IMR-90 (cell line): Measurements from ENCODE around the gene ABHD6. TPM values are rescaled to one million over a fixed set of nuclear protein-coding genes. Genes with fewer than 3 reads are reported as not detected.

ENCODE experiments used
- ATAC-seq: fragments of 200-7000 bp; cut with Tn5 transposase; 2 replicates; pipeline ENCODE4 v1.9.1; 2020; ENCODE audit warnings: low read depth, mild to moderate bottlenecking, moderate library complexity
- BruUV-seq: library from RNA; stranded (reverse); fragments of 400-500 nt; replicated peaks from 2 replicates; lab custom pipeline; 2021; lab: Mats Ljungman, UMichigan
- CTCF ChIA-PET: fragments of 300-600 bp; formaldehyde crosslinking; extraction: SDS; loops from one replicate; lab custom pipeline; 2021; ENCODE audit warnings: antibody characterized with exemption; lab: Yijun Ruan, JAX
- POLR2A ChIA-PET: fragments of 300-600 bp; sonication (Branson Sonifier 250); formaldehyde crosslinking; loops from one replicate; lab custom pipeline; 2022; ENCODE audit warnings: antibody characterized with exemption; ENCODE audit not compliant: unreplicated experiment; lab: Charles Lee
- DNase-seq: peaks from one replicate; pipeline ENCODE4 v3.0.0; 2013
- H2AFZ ChIP-seq: replicated peaks from 2 replicates; pipeline ENCODE3; 2013; ENCODE audit warnings: low read length, mild to moderate bottlenecking; ENCODE audit not compliant: poor library complexity
- H2AK5ac ChIP-seq: 2 replicates; pipeline ENCODE4 v1.6.1; 2013; ENCODE audit warnings: low read depth, low read length, inconsistent platforms
- H2AK9ac ChIP-seq: replicated peaks from 2 replicates; pipeline ENCODE3; 2013; ENCODE audit warnings: mild to moderate bottlenecking, low read depth, low read length, moderate library complexity; ENCODE audit not compliant: poor library complexity
- H2BK120ac ChIP-seq: 2 replicates; pipeline ENCODE4 v1.6.1; 2013; ENCODE audit warnings: low read depth, low read length, inconsistent platforms
- H2BK15ac ChIP-seq: 3 replicates; pipeline ENCODE4 v1.6.1; 2013; ENCODE audit warnings: low read depth, low read length, inconsistent platforms
- H2BK20ac ChIP-seq: 2 replicates; pipeline ENCODE4 v1.6.1; 2013; ENCODE audit warnings: low read depth, mild to moderate bottlenecking, inconsistent platforms, low read length, moderate library complexity
- H2BK5ac ChIP-seq: 2 replicates; pipeline ENCODE4 v1.6.1; 2013; ENCODE audit warnings: mild to moderate bottlenecking, low read depth, low read length, inconsistent platforms; ENCODE audit not compliant: poor library complexity, severe bottlenecking
- H3K14ac ChIP-seq: replicated peaks from 2 replicates; pipeline ENCODE4 v1.6.1; 2013; ENCODE audit warnings: low read depth, low read length, inconsistent platforms
- H3K18ac ChIP-seq: 2 replicates; pipeline ENCODE4 v1.6.1; 2013; ENCODE audit warnings: low read depth, low read length, control low read depth
- H3K23ac ChIP-seq: 2 replicates; pipeline ENCODE4 v1.6.1; 2013; ENCODE audit warnings: low read depth, low read length, inconsistent platforms
- H3K27ac ChIP-seq: 2 replicates; pipeline ENCODE4 v1.5.1; 2013; ENCODE audit warnings: mild to moderate bottlenecking, control low read depth, low read length; ENCODE audit not compliant: insufficient read depth
- H3K27me3 ChIP-seq: 2 replicates; pipeline ENCODE4 v1.6.1; 2013; ENCODE audit warnings: low read length; ENCODE audit not compliant: control insufficient read depth, insufficient read depth
- H3K36me3 ChIP-seq: 2 replicates; pipeline ENCODE4 v1.6.1; 2013; ENCODE audit warnings: low read length, mixed read lengths; ENCODE audit not compliant: control insufficient read depth, insufficient read depth
- H3K4ac ChIP-seq: 2 replicates; pipeline ENCODE4 v1.6.1; 2013; ENCODE audit warnings: low read depth, low read length, inconsistent platforms
- H3K4me1 ChIP-seq: 2 replicates; pipeline ENCODE4 v1.6.1; 2013; ENCODE audit warnings: low read length, mixed read lengths; ENCODE audit not compliant: control insufficient read depth, insufficient read depth
- H3K4me2 ChIP-seq: 2 replicates; pipeline ENCODE4 v1.6.1; 2013; ENCODE audit warnings: low read depth, mild to moderate bottlenecking, control low read depth, low read length, moderate library complexity
- H3K4me3 ChIP-seq: 2 replicates; pipeline ENCODE4 v1.5.1; 2013; ENCODE audit warnings: low read depth, mild to moderate bottlenecking, control low read depth, low read length, moderate library complexity; ENCODE audit not compliant: insufficient read depth
- H3K56ac ChIP-seq: 2 replicates; pipeline ENCODE4 v1.6.1; 2013; ENCODE audit warnings: low read length, inconsistent platforms; ENCODE audit not compliant: insufficient read depth; ENCODE audit errors: extremely low read depth
- H3K79me1 ChIP-seq, 2 experiments: 2 replicates each; pipeline ENCODE4 v1.6.1; 2013; ENCODE audit warnings: low read length in 2 of 2, inconsistent platforms in 1 of 2, low read depth in 1 of 2
- H3K9ac ChIP-seq: 2 replicates; pipeline ENCODE4 v1.6.1; 2013; ENCODE audit warnings: low read depth, low read length, control low read depth
- H3K9me1 ChIP-seq: 2 replicates; pipeline ENCODE4 v1.6.1; 2013; ENCODE audit warnings: low read length, inconsistent platforms; ENCODE audit not compliant: insufficient read depth
- H3K9me3 ChIP-seq: 2 replicates; pipeline ENCODE4 v1.6.1; 2013; ENCODE audit warnings: low read length; ENCODE audit not compliant: control insufficient read depth, insufficient read depth
- H4K20me1 ChIP-seq: 2 replicates; pipeline ENCODE4 v1.6.1; 2013; ENCODE audit warnings: low read length, inconsistent platforms; ENCODE audit not compliant: insufficient read depth
- H4K5ac ChIP-seq: 2 replicates; pipeline ENCODE4 v1.6.1; 2013; ENCODE audit warnings: mild to moderate bottlenecking, low read depth, low read length, control low read depth
- H4K8ac ChIP-seq, 2 experiments: 2 replicates each; pipeline ENCODE4 v1.6.1; 2013; ENCODE audit warnings: low read depth in 2 of 2, low read length in 2 of 2, control low read depth in 1 of 2, inconsistent platforms in 1 of 2
- H4K91ac ChIP-seq: 2 replicates; pipeline ENCODE4 v1.6.1; 2013; ENCODE audit warnings: low read depth, low read length, inconsistent platforms; ENCODE audit not compliant: insufficient read depth
- CHD1 ChIP-seq: IDR thresholded peaks from 2 replicates; pipeline ENCODE4 v1.6.1; 2012; ENCODE audit warnings: low read depth, low read length, improper control_type of control experiment
- CTCF ChIP-seq: conservative IDR thresholded peaks from 2 replicates; pipeline ENCODE4 v1.5.1; 2012; ENCODE audit warnings: mild to moderate bottlenecking, low read depth, low read length, improper control_type of control experiment
- ELK1 ChIP-seq: fragments of 150-350 bp; IDR thresholded peaks from 2 replicates; pipeline ENCODE4 v1.6.1; 2016; ENCODE audit warnings: low read depth, mild to moderate bottlenecking, low read length, moderate library complexity, borderline replicate concordance
- FOS ChIP-seq: fragments of 150-350 bp; IDR thresholded peaks from 2 replicates; pipeline ENCODE4 v1.6.1; 2016; ENCODE audit warnings: low read depth, low read length
- MAFK ChIP-seq: IDR thresholded peaks from 2 replicates; pipeline ENCODE4 v1.6.1; 2012; ENCODE audit warnings: low read depth, low read length, improper control_type of control experiment
- MXI1 ChIP-seq: IDR thresholded peaks from 2 replicates; pipeline ENCODE4 v1.6.1; 2012; ENCODE audit warnings: low read depth, mild to moderate bottlenecking, low read length, moderate library complexity, borderline replicate concordance
- POLR2A ChIP-seq: IDR thresholded peaks from 2 replicates; pipeline ENCODE4 v1.6.1; 2012; ENCODE audit warnings: mild to moderate bottlenecking, low read depth, low read length
- RCOR1 ChIP-seq: IDR thresholded peaks from 2 replicates; pipeline ENCODE4 v1.6.1; 2012; ENCODE audit warnings: mild to moderate bottlenecking, low read length, improper control_type of control experiment; ENCODE audit not compliant: insufficient replicate concordance
- RFX5 ChIP-seq: IDR thresholded peaks from 2 replicates; pipeline ENCODE4 v1.8.0; 2012; ENCODE audit warnings: low read depth, mild to moderate bottlenecking, low read length, moderate library complexity
- SMC3 ChIP-seq: fragments of 150-350 bp; IDR thresholded peaks from 2 replicates; pipeline ENCODE4 v1.6.1; 2016; ENCODE audit warnings: low read depth, mild to moderate bottlenecking, antibody characterized with exemption, low read length, moderate library complexity
- WGBS, 2 experiments: methylation state at CpG; one replicate each; pipeline versions ENCODE4 v1.1.5 to v1.1.7; 2013; ENCODE audit warnings: missing lambda C conversion rate in 2 of 2; ENCODE audit not compliant: insufficient read length in 1 of 2; ENCODE audit errors: extremely low coverage in 2 of 2; 5-methylcytosine and 5-hydroxymethylcytosine counted together
- dilution Hi-C: fragments of 300-500 bp; cut with HindIII; formaldehyde crosslinking; loops from one replicate; pipeline ENCODE4 v1.14.3; 2018; ENCODE audit warnings: low sequenced_read_pairs; ENCODE audit not compliant: unreplicated experiment
- in situ Hi-C: fragments of 300-500 bp; cut with MboI; formaldehyde crosslinking; loops from 3 replicates; pipeline ENCODE4 v1.14.3; 2019; ENCODE audit warnings: low sequenced_read_pairs, inconsistent platforms, mixed read lengths
- intact Hi-C: fragments of 100-400 bp; cut with micrococcal nuclease; formaldehyde crosslinking; loops from 2 replicates; pipeline ENCODE4 v1.10.0; 2022
- polyA plus RNA-seq, 3 experiments: library from polyadenylated mRNA; depleted of rRNA; stranded (reverse); fragments of >200 nt; gene quantifications; 2 replicates each; pipeline ENCODE4 v1.2.3, GENCODE V29; 2012; ENCODE audit warnings: low replicate concordance in 1 of 3
- total RNA-seq: library from RNA; depleted of rRNA; stranded (reverse); fragments of >200 nt; gene quantifications from 2 replicates; pipeline ENCODE4 v1.2.3, GENCODE V29; 2012

Gene ABHD6
- total and polyA plus RNA-seq, 2 of the 4 experiments (the other 2 are of a cell fraction): 5.0 to 5.6 TPM

- H4K91ac ChIP-seq: no peak overlapping the region
Measured at GRCh38 chr3:58256511-58256910, 18.9 kb downstream of the ABHD6 start.

More at GRCh38 chr3:58256511-58256910, 18.9 kb downstream of the ABHD6 start:
- Histone ChIP-seq H3K23ac (no peak overlapping the region), H3K9me3 (no peaks in the 10 kb centered on the region), H2BK5ac (no peak overlapping the region), H2AK5ac (no peak overlapping the region), H2AFZ (no peak overlapping the region), H3K27me3 (no peaks in the 10 kb centered on the region), H2AK9ac (no peak overlapping the region), H3K4me2 (no peak overlapping the region), H3K18ac (no peak overlapping the region), H3K4ac (no peak overlapping the region), H3K27ac (no peak overlapping the region), H3K9me1 (peaks cover 9% of the 10 kb centered on the region), H2BK15ac (no peak overlapping the region), H4K20me1 (peaks cover 5% of the 10 kb centered on the region; the same call in 1 of the 2 replicates), H4K5ac (no peak overlapping the region), H3K14ac (no peak overlapping the region), H2BK120ac (no peak overlapping the region), H3K36me3 (peaks cover 8% of the 10 kb centered on the region), H3K4me3 (no peak overlapping the region), H3K79me1 (no peaks in the 10 kb centered on the region), H3K56ac (no peak overlapping the region), H2BK20ac (no peak overlapping the region), H4K8ac (no peak overlapping the region), H3K4me1 (peaks cover 11% of the 10 kb centered on the region), H3K9ac (no peak overlapping the region)
- TF ChIP-seq MXI1 (no peak), MAFK (no peak), CHD1 (no peak), SMC3 (no peak), CTCF (no peak), RFX5 (no peak), FOS (no peak), ELK1 (no peak), POLR2A (no peak), RCOR1 (no peak)
- DNase-seq: no peak
- ATAC-seq: no peak
- intact Hi-C loops: no loop called here
- dilution Hi-C loops: no loop called here
- POLR2A ChIA-PET: no interaction called here
- in situ Hi-C loops: no loop called here
- CTCF ChIA-PET: no interaction called here
- BruUV-seq: no TSS peak
- no CpG with 5 or more reads among the region's 4 CpGs for WGBS, 2 experiments
